Retina (tissue), 1 donor: ENCODE measurements around the gene LDLRAD4.

Source experiments
- DNase-seq: peaks from one replicate; pipeline ENCODE4 v3.0.0-alpha.2; 2016

The LDLRAD4 gene

DNA sequence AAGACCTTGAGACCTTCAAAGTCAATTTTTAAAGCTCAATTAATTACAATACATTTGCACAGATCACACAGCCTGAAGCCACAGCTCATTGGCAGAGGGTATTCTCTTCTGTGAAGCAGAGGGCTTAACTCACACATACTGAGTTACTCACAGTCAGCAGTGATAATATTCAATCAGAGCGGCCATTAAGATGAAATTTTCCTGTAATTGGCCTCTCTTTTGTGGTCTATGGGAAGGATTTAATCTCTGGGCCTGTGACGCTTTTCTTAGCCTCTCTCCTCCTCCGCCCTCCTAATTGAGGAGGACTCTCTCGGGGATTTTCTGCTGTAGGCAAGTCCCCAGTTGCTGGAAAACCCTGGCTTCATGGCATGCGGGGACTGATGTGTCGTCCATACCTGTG, 12.3 kb upstream of the LDLRAD4 start:
- peak; percentile 21 for DNase-seq

GRCh38 chr18:13207294-13207693, 11.3 kb upstream of the LDLRAD4 start:
- DNase-seq: no peak

GRCh38 chr18:13211534-13211933, 7.0 kb upstream of the LDLRAD4 start:
- no peak for DNase-seq

- no peak for DNase-seq
Measured at GRCh38 chr18:13213036-13213795, 5.3 kb upstream of the LDLRAD4 start.

DNA sequence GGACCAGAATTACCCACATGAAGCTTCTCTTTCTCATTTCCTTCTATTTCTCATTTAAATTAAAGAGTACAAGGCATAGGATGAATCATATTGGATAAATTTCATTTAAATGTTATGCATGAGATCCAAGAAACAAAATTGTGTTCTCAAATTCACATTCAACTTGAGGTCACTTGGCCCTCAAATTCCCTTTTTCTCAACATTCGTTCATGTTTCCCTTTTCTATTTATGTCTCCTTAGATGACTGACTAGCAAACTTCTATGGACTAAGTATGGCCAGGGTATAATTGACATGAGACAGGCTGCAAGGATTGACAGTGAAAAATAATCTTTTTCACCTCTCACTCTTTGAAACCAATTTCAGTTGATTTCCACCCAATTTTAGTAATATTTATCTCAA, 4.0 kb upstream of the LDLRAD4 start:
- no peak for DNase-seq

GRCh38 chr18:13216092-13216582, 2.4 kb upstream of the LDLRAD4 start:
- peak; percentile 84 for DNase-seq

DNA sequence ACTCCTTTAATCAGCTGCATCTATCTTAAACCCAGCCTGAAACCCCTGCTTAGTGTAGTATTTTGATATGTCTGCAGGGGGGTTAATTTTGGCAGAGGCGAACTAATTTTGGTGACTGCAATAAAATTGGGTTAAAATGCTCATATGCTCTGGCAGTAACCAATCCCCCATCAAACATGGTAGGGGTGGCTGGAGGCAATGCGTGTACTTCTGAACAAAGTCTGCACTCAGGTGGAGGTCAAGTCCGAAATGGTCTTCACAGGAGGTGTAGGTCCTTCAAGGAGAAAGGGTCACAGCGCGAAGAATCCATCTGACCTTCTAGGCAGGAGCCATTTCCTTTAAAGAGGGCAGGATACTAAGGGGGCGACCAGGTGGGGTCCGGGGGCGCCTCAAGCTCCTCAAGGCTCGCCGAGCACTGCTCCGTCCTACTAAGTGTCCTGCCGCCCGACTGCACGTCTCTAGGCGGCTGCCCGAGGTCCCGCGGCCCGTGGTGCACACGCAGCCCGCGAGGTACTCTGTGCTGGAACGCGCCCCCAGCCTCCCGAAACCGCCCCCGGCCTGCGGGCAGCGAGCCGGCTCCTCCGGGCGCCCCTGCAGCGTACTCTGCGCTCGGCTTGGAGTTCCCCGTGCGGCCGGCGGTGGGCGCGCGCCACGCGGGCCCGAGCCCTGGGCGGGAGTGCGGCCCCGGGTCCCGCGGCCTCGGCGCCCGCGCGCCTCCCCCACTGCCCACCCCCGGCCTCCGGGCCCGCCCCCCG, 1.7 kb upstream of the LDLRAD4 start:
- DNase-seq: peak; percentile 77

DNA sequence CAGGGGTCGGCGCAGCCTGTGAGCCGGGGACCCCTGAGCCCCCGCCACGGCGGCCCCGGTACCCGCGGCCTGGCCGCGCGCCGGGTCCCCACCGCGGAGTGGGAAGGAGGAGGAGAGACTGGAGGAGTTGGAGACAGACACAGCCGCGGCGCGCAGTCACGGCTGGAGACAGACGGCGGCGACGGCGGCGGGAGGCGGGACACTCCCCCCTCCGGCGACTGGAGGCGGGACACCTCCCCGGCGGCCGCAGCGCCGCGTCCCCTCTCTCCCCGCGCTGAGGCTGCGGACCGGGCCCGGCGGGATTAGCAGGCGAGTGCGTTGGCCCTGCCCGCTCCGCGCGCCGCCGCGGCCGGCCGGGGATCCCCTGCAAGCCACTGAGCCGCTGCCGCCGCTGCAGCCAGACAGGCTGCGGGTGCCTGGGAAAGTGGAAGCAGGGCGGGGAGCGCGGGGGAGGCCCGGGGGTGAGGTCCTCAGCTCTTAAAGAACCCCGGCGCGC, 1.0 kb upstream of the LDLRAD4 start:
- peak; percentile 85 for DNase-seq

- peak; percentile 79 for DNase-seq
Measured at GRCh38 chr18:13217971-13218367, 591 bp upstream of the LDLRAD4 start.

- DNase-seq: no peak
Measured at GRCh38 chr18:13218997-13219396, 437 bp downstream of the LDLRAD4 start.

DNA sequence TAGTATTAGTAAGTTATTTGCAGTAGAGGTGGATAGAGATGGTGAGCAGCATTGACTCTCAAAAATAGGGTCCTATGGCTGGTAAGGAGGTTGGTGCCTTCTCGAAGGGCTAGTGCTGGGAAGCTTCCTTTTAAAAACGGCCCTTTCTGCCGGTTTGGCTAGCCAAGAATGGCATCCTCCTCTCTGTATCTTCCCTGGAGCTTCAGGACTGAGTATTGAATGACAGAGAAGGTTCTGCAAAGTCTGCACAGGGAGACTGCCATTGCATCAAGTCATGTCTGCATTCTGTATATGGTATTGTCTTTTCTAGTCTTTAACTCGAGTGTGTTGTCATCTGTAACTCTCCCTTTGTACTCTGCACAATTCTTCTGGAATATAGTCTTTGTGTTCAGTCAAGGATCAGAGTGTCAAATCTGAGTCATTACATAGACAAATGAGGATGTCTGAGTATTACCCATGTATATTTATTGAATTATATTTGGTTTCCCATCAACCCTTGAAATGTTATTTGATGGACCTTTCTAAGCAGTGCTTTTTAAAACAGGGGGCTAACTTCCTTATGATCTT, 1.1 kb downstream of the LDLRAD4 start:
- DNase-seq: no peak

- peak; percentile 42 for DNase-seq
Measured at GRCh38 chr18:13220361-13220991, 1.9 kb downstream of the LDLRAD4 start.

- DNase-seq: peak; percentile 86
Measured at GRCh38 chr18:13221869-13222855, 3.6 kb downstream of the LDLRAD4 start.

- DNase-seq: no peak
Measured at GRCh38 chr18:13222856-13223281, 4.3 kb downstream of the LDLRAD4 start.

GRCh38 chr18:13223311-13224143, 5.0 kb downstream of the LDLRAD4 start:
- DNase-seq: peak; percentile 49

GRCh38 chr18:13225261-13225660, 6.7 kb downstream of the LDLRAD4 start:
- no peak for DNase-seq

DNA sequence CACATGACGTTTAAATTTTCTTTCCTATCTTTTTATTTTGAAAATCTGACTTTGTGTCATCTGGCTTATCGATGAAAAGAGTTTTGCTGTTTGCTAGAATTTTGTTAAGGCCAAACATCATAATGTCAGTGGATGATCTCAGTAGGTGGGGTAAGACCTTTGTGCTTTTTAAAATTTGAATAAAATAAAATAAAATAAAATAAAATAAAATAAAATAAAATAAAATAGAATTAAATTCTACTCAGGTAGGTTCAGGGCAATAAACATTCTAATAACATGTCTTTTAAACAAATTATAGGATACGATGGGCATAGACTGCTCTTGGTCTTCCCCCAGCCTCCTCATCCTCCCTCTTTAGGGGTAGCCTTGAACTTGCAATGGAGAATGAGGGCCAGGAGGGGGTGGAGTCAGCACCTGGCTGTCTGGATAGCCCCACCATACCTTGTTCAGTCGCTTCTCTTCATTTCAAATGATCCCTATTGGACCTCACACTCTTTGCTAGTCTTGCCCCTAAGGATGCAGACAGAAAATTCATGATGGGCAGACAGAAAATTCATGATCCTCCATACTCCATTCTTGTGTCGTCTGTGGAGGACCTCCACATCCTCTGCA, 8.1 kb downstream of the LDLRAD4 start:
- no peak for DNase-seq

DNA sequence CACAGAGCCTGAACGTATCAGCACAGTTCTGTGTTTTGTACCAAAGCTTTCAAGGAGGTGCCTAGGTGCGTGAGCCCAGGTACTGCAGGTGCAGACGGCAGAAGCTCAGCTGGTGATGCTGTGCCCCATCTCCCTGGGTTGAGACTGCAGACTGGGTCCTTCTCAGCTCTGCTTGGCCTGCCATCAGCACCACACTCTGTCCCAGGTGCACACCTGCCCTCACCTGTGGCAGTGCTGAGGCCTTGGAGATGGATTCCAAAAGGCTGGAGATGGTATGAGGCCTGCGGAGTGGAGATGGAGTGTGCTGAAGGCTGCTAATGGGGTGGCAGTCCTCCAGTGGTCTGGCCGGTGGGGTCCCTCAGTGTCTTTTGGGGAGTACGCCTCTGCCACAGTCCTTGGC, 9.3 kb downstream of the LDLRAD4 start:
- no peak for DNase-seq

- no peak for DNase-seq
Measured at GRCh38 chr18:13229001-13229671, 10.6 kb downstream of the LDLRAD4 start.

DNA sequence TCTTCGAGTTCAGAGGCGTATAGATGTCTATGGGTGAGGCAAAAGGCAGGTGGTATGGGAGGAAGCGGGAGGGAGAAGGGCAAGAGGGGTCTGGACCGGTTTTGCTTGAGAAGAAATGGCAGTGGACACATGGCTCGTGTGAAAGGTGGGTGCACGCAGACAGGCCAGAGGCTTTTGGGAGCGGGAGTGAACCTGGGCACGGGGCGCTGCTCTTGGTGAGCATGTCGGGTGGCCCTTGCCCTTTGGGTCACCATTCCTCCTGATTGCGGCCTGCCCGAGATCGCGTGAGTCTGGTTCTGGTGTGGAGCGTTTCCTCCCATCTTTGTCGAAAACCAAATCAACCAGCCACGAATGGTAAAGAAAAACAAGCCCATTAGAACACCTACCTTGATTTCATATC, 12.6 kb downstream of the LDLRAD4 start:
- DNase-seq: no peak
